GM19023 (cell line): Measurements from ENCODE around the gene SLC23A3.

ENCODE experiments used
- ATAC-seq: cut with Tn5 transposase; IDR thresholded peaks from one replicate; pipeline ENCODE4 v1.9.1; 2021; ENCODE audit warnings: mild to moderate bottlenecking, moderate library complexity; ENCODE audit not compliant: unreplicated experiment

Gene SLC23A3

DNA sequence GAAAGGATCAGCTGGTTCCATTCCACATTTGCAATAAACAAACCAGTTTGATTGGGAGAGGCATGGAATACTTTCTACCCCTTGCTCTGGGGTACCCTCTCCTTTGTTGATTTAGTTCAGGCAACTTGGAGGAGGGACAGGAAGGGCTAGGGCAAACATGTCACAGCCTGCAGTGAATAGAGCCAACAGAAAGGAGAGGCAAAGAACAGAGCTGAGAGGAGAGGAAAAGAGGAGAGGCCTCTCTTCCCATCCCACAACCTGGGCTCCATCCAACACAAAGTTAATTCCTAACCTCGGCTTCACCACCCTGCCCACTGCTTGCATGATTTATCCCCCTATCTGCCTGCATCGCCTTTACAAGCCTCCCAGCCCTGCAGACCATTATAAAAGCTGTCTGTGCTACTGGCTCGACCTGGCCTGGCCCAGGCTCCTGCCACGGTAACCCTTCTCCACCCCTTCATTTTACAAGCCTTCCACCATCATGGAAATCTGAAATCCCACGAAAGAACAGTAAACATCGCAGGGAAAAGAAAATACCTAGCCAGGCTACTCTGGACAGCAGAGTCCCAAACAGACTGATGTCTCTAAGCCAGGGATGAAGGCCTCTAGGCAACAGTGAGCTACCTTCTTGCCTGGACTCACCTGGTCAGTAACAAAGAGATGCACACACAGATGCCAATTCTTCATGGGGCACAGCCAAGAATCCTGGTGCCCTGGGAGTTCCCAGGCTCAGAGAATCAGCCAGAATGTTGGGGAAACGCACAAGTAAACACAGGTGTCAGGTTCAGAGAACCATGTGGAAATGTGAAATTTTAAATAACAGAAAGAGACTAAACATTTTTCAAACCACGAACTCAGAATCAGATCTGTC, 52.8 kb downstream of the SLC23A3 start:
- no peak for ATAC-seq

DNA sequence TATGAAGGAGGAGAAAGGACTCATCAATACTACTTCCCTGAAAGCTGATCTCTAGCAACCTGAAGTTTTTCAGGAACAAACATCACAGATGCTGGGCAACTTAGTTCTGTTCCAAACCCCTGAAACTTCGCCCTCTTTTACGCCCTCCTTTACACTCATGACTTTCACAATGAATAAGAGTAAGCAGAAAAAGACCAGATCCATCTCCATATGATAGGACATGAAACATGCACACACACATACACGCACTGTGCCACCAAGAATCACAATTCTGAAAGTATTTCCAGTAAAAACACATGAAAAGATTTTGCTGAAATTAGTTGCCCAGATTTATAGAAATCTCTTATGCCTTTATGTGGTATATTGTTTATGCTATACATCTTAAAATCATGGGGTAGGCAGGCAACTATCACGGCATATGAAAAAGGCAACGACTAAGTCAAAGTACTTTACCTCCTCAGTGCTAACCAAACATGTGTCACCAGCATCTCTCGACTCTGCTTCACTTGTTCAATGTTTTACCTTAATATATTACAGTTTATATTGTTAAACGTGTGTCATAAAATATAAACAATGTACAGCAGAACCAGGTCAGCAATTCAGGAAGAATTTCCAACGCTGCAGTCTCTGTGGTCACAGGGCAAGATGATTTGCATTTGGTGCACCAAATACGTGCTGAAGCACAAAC, 57.0 kb downstream of the SLC23A3 start:
- no peak for ATAC-seq

DNA sequence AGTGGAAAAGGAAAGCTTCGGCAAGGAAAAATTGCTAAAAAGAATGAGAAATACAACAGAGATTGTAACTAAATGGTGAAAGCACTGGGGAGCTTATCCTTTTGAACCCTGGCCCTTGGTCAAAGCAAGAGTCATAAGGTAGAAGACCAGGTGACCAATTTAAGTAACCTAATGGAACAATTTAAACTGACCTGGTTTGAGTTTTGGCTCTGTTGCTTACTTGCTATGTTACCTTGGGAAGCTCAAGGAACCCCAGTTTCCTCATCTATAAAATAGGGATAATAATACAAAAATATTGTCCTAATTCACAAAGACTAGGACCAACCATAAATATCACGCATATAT, 57.8 kb downstream of the SLC23A3 start:
- ATAC-seq, result no peak
